Heart right ventricle (tissue), 16 donors: ENCODE measurements around the gene TPBGL. TPM values are rescaled to one million over a fixed set of nuclear protein-coding genes. Genes with fewer than 3 reads are reported as not detected.

Experiments used
- ATAC-seq, 8 donors: fragments of 200-7000 bp; cut with Tn5 transposase; one replicate each; pipeline ENCODE4 v1.9.1; 2020; ENCODE audit warnings: mild to moderate bottlenecking in 8 of 8, moderate library complexity in 8 of 8, moderate number of reproducible peaks in 1 of 8
- DNase-seq, 2 donors: peaks; one replicate each; pipeline ENCODE4 v3.0.0-alpha.2; 2020
- H3K27ac ChIP-seq, 10 donors: fragments of 200-600 bp; sonication (generic) in 2 of 10; one replicate each; pipeline versions ENCODE4 v1.5.0 to v1.8.0; 2020 to 2022; ENCODE audit warnings: mild to moderate bottlenecking in 3 of 10
- H3K27me3 ChIP-seq, 7 donors: fragments of 200-600 bp; one replicate each; pipeline ENCODE4 v1.8.0; 2021 to 2022; ENCODE audit warnings: mild to moderate bottlenecking in 2 of 7
- H3K36me3 ChIP-seq, 9 donors: fragments of 200-600 bp; sonication (generic) in 1 of 9; one replicate each; pipeline versions ENCODE4 v1.5.0 to v1.8.0; 2020 to 2022; ENCODE audit warnings: mild to moderate bottlenecking in 2 of 9
- H3K4me1 ChIP-seq, 9 donors: fragments of 200-600 bp; sonication (generic) in 1 of 9; one replicate each; pipeline versions ENCODE4 v1.5.0 to v1.8.0; 2020 to 2022; ENCODE audit warnings: mild to moderate bottlenecking in 4 of 9
- H3K4me3 ChIP-seq, 10 donors: fragments of 200-600 bp; sonication (generic) in 2 of 10; one replicate each; pipeline versions ENCODE4 v1.5.0 to v1.8.0; 2020 to 2022; ENCODE audit warnings: mild to moderate bottlenecking in 7 of 10, moderate library complexity in 2 of 10
- H3K9me3 ChIP-seq, 11 donors: fragments of 200-600 bp in 10 of 11; sonication (generic) in 2 of 11; one replicate each; pipeline versions ENCODE4 v1.5.0 to v1.8.0; 2013 to 2022; ENCODE audit warnings: mild to moderate bottlenecking in 2 of 11, control low read depth in 1 of 11, moderate library complexity in 1 of 11
- WGBS, 2 donors: extraction: QIAGEN DNeasy Blood & Tissue Kit; methylation state at CpG; one replicate each; pipeline ENCODE4 v1.1.7; 2013; ENCODE audit warnings: inconsistent platforms in 1 of 2; 5-methylcytosine and 5-hydroxymethylcytosine counted together
- intact Hi-C, 10 donors: fragments of 100-400 bp; cut with DNase I; formaldehyde crosslinking; loops; one replicate each; pipeline versions ENCODE4 v1.11.1 to v1.14.2; 2022
- polyA plus RNA-seq, 2 donors: library from polyadenylated mRNA; stranded (reverse); fragments of 200-250 nt; gene quantifications; one replicate each; pipeline ENCODE4 v1.2.3, GENCODE V29; 2013
- total RNA-seq, 10 donors: library from RNA; stranded (reverse); fragmentation: NEBNext Ultra II Directional in 3 of 10; extraction: Animal tissue kit (Norgen Biotek cat#: 25700) in 3 of 10; gene quantifications; one replicate each; pipeline versions ENCODE4 v1.2.1 to v1.2.4, GENCODE V29; 2021 to 2023
- TF ChIP-seq, protein P1 (sequence below), 9 donors: fragments of 200-600 bp; sonication (generic) in 2 of 9; IDR thresholded peaks; one replicate each; pipeline versions ENCODE4 v1.5.0 to v1.8.0; 2021 to 2022; ENCODE audit warnings: antibody characterized with exemption in 9 of 9, mild to moderate bottlenecking in 5 of 9, moderate library complexity in 1 of 9
- donor health status: Arrhythmogenic right ventricular cardiomyopathy.
- donor health status: ischemic (EF 13 %, LVEDD 7.1; RV severe dilation, severe dysfunction).
- donor health status: healthy with polysubstance abuse.
- donor health status: DM: no; HTN: yes; CAD: no.
- donor health status: DM: no; HTN: no; CAD: no.
- donor health status: ischemic (EF 25% LVEDD 6.9; RV normal size, moderate dysfunction).
- donor health status: ischemic (EF 25% LVEDD 5.7; RV mildly dilated, moderate dysfunction).
- donor health status: healthy.
- donor health status: DM: yes; HTN: yes; CAD: no.
- donor health status: Ischemic cardiomyopathy.
- donor health status: ischemic (EF 35%, LVEDD 5.7; RV mildly dilated, moderate dysfunction).
- donor health status: nonischemic (EF 11% LVEDD 7.7; RV severe dilation, severe dysfunction).
- donor health status: DM: yes; HTN: yes; CAD: no.
- donor health status: PGD.
- donor health status: ischemic (EF 29% LVEDD 5.4; RV normal size, mild dysfunction).
- donor health status: nonischemic (EF 23%, LVEDD 6.1; RV moderate dilation, normal function).

The TPBGL gene
- total and polyA plus RNA-seq, 12 donors: 0.07 to 0.37 (median 0.16) TPM; not detected in 5

DNA sequence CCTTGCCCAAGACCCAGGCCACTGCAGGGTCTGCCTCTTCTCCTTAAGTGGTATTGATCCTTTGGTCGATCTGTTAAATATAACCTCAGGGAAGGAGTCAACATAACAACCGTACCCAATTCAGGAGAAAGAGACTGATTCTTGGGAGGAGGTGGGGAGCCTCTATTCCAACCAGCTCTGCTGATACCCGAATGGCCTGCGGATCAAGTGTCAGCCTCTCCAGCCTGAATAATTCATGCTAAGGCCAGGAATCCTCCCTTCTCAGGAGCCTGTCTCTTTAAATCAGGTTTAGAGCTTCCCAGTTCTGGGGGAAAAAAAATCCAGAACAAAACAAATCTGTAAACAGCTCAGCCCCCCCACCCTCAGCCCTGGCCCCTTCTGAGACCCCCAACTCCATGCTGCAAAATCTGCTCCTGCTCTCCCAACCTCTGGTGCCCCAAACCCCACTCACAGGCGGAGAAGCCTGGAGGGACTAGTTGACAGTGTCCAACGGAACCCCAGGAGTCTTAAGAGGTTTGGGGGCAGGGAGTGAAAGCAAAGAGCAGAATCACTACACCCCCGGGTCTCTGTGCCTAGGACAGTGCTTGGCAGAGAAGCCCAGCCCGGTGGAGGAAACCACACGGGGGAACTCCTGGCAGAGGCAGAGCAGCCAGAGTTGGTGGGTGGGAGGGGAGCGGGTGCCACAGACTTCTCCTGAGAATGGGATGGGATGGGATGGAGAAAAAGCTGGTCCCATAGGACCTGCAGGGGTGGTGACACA, 863 bp upstream of the TPBGL start:
- Histone ChIP-seq H3K9me3 (no peaks in the 10 kb centered on the region), H3K4me1 (peaks cover 0 to 13% (median 8%) of the 10 kb centered on the region in 9 donors), H3K27me3 (peaks cover 10 to 75% (median 59%) of the 10 kb centered on the region in 7 donors), H3K27ac (no peak overlapping the region), H3K36me3 (no peaks in the 10 kb centered on the region), H3K4me3 (no peak overlapping the region)
- DNase-seq (no peak), ATAC-seq (no peak)
- intact Hi-C loops: loop anchor here in 6 of 10 donors (2.0 to 10.0 kb wide), 6 partner anchors 32 to 315 kb away; no protein-coding TSS in a partner anchor
- TF ChIP-seq, protein P1, sequence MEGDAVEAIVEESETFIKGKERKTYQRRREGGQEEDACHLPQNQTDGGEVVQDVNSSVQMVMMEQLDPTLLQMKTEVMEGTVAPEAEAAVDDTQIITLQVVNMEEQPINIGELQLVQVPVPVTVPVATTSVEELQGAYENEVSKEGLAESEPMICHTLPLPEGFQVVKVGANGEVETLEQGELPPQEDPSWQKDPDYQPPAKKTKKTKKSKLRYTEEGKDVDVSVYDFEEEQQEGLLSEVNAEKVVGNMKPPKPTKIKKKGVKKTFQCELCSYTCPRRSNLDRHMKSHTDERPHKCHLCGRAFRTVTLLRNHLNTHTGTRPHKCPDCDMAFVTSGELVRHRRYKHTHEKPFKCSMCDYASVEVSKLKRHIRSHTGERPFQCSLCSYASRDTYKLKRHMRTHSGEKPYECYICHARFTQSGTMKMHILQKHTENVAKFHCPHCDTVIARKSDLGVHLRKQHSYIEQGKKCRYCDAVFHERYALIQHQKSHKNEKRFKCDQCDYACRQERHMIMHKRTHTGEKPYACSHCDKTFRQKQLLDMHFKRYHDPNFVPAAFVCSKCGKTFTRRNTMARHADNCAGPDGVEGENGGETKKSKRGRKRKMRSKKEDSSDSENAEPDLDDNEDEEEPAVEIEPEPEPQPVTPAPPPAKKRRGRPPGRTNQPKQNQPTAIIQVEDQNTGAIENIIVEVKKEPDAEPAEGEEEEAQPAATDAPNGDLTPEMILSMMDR (IDR thresholded peaks at IDR 0.05): no peak
- WGBS, 2 donors: 52% methylated on average over 10 of the region's 10 CpGs

DNA sequence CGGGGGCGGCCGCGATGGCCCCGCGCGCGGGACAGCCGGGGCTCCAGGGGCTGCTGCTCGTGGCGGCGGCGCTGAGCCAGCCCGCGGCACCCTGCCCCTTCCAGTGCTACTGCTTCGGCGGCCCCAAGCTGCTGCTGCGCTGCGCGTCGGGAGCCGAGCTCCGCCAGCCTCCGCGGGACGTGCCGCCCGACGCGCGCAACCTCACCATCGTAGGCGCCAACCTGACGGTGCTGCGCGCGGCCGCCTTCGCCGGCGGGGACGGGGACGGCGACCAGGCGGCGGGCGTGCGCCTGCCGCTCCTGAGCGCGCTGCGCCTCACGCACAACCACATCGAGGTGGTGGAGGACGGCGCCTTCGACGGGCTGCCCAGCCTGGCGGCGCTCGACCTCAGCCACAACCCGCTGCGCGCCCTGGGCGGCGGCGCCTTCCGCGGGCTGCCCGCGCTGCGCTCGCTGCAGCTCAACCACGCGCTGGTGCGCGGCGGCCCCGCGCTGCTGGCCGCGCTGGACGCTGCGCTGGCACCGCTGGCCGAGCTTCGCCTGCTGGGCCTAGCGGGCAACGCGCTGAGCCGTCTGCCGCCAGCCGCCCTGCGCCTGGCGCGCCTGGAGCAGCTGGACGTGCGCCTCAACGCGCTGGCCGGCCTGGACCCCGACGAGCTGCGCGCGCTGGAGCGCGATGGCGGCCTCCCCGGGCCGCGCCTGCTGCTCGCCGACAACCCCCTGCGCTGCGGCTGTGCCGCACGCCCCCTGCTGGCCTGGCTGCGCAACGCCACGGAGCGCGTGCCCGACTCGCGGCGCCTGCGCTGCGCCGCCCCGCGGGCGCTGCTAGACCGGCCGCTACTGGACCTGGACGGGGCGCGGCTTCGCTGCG, 697 bp downstream of the TPBGL start:
- no peaks in the 10 kb centered on the region for H3K36me3 ChIP-seq
- intact Hi-C loops: loop anchor here in 6 of 10 donors (2.0 to 10.0 kb wide), 6 partner anchors 34 to 316 kb away; no protein-coding TSS in a partner anchor
- 1% methylated on average over 105 to 140 of the region's 140 CpGs for WGBS, 2 donors
- H3K4me1 ChIP-seq: peaks cover 0 to 13% (median 8%) of the 10 kb centered on the region in 9 donors
- TF ChIP-seq, protein P1 (IDR thresholded peaks at IDR 0.05): peak; percentile 51 to 99 (median 87)
- peaks cover 10 to 86% (median 63%) of the 10 kb centered on the region in 7 donors for H3K27me3 ChIP-seq
- H3K4me3 ChIP-seq: peak overlapping the region in 9 of 10 donors; percentile 33 to 52 (median 45)
- no peaks in the 10 kb centered on the region for H3K9me3 ChIP-seq
- ATAC-seq: peak; percentile 84 to 96 (median 93)
- DNase-seq: peak; percentile 78 to 90
- H3K27ac ChIP-seq: no peak overlapping the region

DNA sequence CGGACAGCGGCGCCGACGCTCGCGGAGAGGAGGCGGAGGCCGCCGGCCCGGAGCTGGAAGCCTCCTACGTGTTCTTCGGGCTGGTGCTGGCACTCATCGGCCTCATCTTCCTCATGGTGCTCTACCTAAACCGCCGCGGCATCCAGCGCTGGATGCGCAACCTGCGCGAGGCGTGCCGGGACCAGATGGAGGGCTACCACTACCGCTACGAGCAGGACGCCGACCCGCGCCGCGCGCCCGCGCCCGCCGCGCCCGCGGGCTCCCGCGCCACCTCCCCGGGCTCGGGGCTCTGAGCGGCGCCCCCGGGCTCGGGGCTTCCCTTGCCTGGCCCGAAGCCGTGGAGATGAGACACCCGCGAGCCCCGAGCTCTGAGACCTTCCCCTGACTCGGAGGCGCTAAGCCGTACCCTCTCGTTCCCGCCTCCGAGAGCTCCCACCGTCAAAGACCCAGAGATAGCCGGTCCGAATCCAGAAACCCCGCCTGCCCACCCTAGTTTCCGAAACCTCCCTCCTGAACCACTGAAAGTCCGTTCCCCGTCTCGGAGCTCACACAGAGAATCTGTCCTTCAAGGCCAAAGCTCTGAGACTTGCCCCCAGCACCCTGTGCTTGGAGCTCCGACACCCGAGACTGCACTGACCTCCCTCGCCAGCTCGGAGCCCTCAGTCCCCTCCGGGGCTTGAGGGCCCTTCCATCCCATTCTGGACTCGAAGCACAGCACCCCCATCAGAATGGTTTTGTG, 1.5 kb downstream of the TPBGL start:
- TF ChIP-seq, protein P1 (IDR thresholded peaks at IDR 0.05): peak in 2 of 9 donors; percentile 20 to 32
- peaks cover 10 to 82% (median 59%) of the 10 kb centered on the region in 7 donors for H3K27me3 ChIP-seq
- H3K36me3 ChIP-seq: no peaks in the 10 kb centered on the region
- H3K27ac ChIP-seq: no peak overlapping the region
- WGBS, 2 donors: 4 to 5% methylated on average over 71 to 72 of the region's 72 CpGs
- no peak for ATAC-seq
- H3K4me1 ChIP-seq: peaks cover 0 to 13% (median 8%) of the 10 kb centered on the region in 9 donors
- peak overlapping the region in 9 of 10 donors; percentile 33 to 52 (median 45) for H3K4me3 ChIP-seq
- DNase-seq: no peak
- H3K9me3 ChIP-seq: no peaks in the 10 kb centered on the region
- intact Hi-C loops: loop anchor here in 6 of 10 donors (2.0 to 10.0 kb wide), 6 partner anchors 35 to 317 kb away; no protein-coding TSS in a partner anchor
